Effector memory CD4-positive, alpha-beta T cell (primary cell): ENCODE data around the gene FBXL7.

Experiments used
- DNase-seq, 3 donors: peaks; one replicate each; pipeline ENCODE4 v3.0.0-alpha.2; 2020
- H3K27ac ChIP-seq: 2 replicates; pipeline ENCODE4 v1.7.0; 2013; ENCODE audit warnings: mild to moderate bottlenecking, low read length, moderate library complexity; ENCODE audit not compliant: insufficient read depth, poor library complexity, severe bottlenecking
- H3K27me3 ChIP-seq: replicated peaks from 2 replicates; pipeline ENCODE4 v1.7.0; 2013; ENCODE audit warnings: mild to moderate bottlenecking, low read length; ENCODE audit not compliant: insufficient read depth, control insufficient read depth, poor library complexity, severe bottlenecking
- H3K36me3 ChIP-seq: 2 replicates; pipeline ENCODE4 v1.7.0; 2013; ENCODE audit warnings: mild to moderate bottlenecking, low read length, moderate library complexity; ENCODE audit not compliant: control insufficient read depth, insufficient read depth
- H3K4me1 ChIP-seq: 2 replicates; pipeline ENCODE4 v1.7.0; 2013; ENCODE audit warnings: low read length, mild to moderate bottlenecking; ENCODE audit not compliant: control insufficient read depth, insufficient read depth, poor library complexity, severe bottlenecking
- H3K4me3 ChIP-seq: 2 replicates; pipeline ENCODE4 v1.7.0; 2013; ENCODE audit warnings: low read length, low read depth, mild to moderate bottlenecking; ENCODE audit not compliant: insufficient read depth, poor library complexity, severe bottlenecking
- H3K9me3 ChIP-seq: 2 replicates; pipeline ENCODE4 v1.7.0; 2013; ENCODE audit warnings: mild to moderate bottlenecking, low read length, moderate library complexity; ENCODE audit not compliant: control insufficient read depth

The FBXL7 gene

DNA sequence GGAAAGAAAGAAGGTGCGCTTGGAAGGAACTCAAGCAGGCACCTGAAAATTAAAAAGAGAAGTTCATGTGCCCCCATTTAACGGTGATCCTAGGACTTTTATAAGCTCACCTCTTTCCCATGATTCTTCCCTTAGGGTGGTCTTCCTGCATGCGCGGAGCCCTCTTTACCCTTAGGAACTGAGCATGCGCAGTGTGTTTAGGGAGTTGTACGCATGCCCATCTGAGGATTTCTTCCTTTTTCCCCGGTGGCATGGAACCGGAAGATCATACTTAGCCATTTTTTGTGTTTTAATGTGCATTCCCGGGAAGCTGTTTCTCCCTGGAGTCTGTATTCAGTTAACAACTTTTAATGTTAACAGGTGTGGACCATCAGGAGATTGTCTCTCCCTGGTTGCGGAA is 119.0 kb downstream of the FBXL7 start:
- Histone ChIP-seq H3K27ac (no peak overlapping the region), H3K27me3 (no peaks in the 10 kb centered on the region), H3K9me3 (peaks cover 3% of the 10 kb centered on the region), H3K36me3 (no peaks in the 10 kb centered on the region), H3K4me3 (no peak overlapping the region), H3K4me1 (no peaks in the 10 kb centered on the region)
- DNase-seq, result no peak

GRCh38 chr5:15620501-15620900 is 120.5 kb downstream of the FBXL7 start:
- H3K4me1 ChIP-seq, result no peaks in the 10 kb centered on the region
- no peak overlapping the region for H3K27ac ChIP-seq
- H3K9me3 ChIP-seq, result peaks cover 3% of the 10 kb centered on the region
- no peak overlapping the region for H3K4me3 ChIP-seq
- H3K36me3 ChIP-seq, result no peaks in the 10 kb centered on the region
- H3K27me3 ChIP-seq, result no peaks in the 10 kb centered on the region
- DNase-seq, result no peak

DNA sequence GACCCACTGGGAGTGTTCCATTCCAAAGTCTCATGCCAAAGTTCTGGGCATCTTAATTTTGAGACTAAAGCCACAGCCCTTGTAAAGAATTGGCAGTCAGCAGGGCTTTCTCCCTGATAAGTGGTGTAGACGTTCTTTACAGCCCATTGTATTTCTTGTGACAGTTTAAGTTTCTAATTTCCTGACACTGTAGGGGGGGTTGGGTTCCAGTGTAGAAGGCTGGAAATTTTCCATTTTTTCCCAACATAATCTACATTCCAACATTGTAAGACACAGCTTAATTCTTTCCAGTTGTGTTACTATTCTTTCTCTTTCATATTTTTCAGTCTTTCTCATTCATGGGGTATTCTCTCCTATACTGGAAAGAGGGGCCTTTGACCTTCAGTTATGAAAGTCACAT is 121.1 kb downstream of the FBXL7 start:
- Histone ChIP-seq H3K4me1 (no peaks in the 10 kb centered on the region), H3K4me3 (no peak overlapping the region), H3K9me3 (peaks cover 3% of the 10 kb centered on the region), H3K36me3 (no peaks in the 10 kb centered on the region), H3K27ac (no peak overlapping the region), H3K27me3 (no peaks in the 10 kb centered on the region)
- no peak for DNase-seq

GRCh38 chr5:15623794-15624193 is 123.8 kb downstream of the FBXL7 start:
- no peak overlapping the region for H3K4me3 ChIP-seq
- H3K4me1 ChIP-seq, result no peaks in the 10 kb centered on the region
- no peaks in the 10 kb centered on the region for H3K27me3 ChIP-seq
- H3K27ac ChIP-seq, result no peak overlapping the region
- H3K36me3 ChIP-seq, result no peaks in the 10 kb centered on the region
- H3K9me3 ChIP-seq, result peaks cover 3% of the 10 kb centered on the region
- no peak for DNase-seq

DNA sequence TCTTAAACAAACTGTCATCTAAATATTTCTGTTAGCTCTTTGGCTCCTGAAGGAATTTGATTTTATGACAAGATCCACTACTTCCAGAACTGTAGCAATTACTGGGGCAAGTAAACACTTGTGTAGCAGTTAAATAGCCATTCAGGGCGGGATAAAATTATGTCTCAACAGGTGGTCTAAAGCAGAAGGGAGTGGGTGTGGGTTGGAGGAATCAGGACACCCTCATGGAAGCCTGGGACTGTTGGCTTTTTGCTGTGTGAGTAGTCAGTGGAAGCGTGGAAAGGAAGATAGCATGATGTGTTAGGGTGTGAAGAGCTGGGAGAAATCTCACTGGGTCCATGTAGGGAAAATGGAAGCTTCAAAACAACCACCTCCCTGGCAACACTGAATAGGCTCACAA is 127.1 kb downstream of the FBXL7 start:
- Histone ChIP-seq H3K4me1 (no peaks in the 10 kb centered on the region), H3K27ac (no peak overlapping the region), H3K9me3 (no peaks in the 10 kb centered on the region), H3K36me3 (no peaks in the 10 kb centered on the region), H3K27me3 (no peaks in the 10 kb centered on the region), H3K4me3 (no peak overlapping the region)
- DNase-seq, result no peak

- no peaks in the 10 kb centered on the region for H3K36me3 ChIP-seq
- no peaks in the 10 kb centered on the region for H3K9me3 ChIP-seq
- H3K27me3 ChIP-seq, result no peaks in the 10 kb centered on the region
- no peak overlapping the region for H3K4me3 ChIP-seq
- no peak for DNase-seq
- H3K4me1 ChIP-seq, result no peaks in the 10 kb centered on the region
- H3K27ac ChIP-seq, result no peak overlapping the region
Measured at GRCh38 chr5:15627647-15628046, 127.7 kb downstream of the FBXL7 start.

GRCh38 chr5:15630441-15630840 is 130.5 kb downstream of the FBXL7 start:
- Histone ChIP-seq H3K36me3 (no peaks in the 10 kb centered on the region), H3K9me3 (no peaks in the 10 kb centered on the region), H3K4me1 (no peaks in the 10 kb centered on the region), H3K27ac (no peak overlapping the region), H3K27me3 (no peaks in the 10 kb centered on the region), H3K4me3 (no peak overlapping the region)
- no peak for DNase-seq

DNA sequence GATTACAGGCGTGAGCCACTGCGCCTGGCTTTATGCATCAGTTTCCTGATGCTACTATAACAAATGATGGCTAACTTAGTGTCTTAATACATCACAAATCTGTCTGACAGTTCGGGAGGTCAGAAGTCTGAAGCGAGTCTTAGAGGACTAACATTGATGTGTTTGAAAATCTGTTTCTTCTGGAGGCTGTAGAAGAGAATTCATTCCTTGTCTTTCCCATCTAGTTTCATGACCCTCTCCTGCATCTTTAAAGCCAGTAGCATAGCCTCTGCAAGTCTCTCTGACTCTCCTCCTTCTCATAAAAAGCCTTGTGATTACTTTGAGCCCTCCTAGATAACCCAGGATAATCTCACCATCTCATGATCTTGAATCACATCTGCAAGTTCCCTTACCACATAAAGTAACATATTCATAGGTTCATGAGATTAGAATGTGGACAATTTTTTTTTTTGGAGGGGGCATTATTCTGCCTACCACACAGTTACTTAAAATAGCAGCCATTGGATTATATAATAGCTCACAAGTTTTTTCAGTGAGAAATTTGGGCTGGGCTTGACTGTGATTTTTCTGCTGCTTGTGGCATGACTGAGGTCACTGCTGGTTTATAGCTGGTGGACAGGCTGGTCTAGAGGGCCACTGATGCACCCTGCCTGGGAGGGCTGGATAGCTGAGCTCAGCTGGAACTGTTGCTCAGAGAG is 134.8 kb downstream of the FBXL7 start:
- Histone ChIP-seq H3K27me3 (no peaks in the 10 kb centered on the region), H3K36me3 (no peaks in the 10 kb centered on the region), H3K9me3 (no peaks in the 10 kb centered on the region), H3K4me1 (no peaks in the 10 kb centered on the region), H3K4me3 (no peak overlapping the region), H3K27ac (no peak overlapping the region)
- DNase-seq, result no peak

GRCh38 chr5:15635289-15635616 is 135.3 kb downstream of the FBXL7 start:
- no peaks in the 10 kb centered on the region for H3K9me3 ChIP-seq
- no peak for DNase-seq

DNA sequence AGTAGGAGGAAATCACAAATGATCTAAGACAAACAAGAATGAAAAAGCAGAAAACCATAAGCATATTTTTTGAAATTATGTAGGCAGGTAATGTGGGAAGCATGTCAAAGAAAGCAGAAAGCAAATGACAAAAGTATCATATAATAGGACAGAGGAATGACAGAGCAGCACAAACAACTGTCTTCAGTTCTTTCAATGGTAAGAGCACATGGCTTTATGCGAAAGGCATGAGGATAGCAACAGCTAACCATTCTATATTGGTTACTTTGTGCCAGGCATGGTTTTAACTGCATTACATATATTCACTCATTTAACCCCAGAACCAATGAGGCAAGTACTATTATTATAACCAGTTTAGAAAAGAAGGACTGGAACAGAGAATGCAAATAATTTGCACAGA is 137.4 kb downstream of the FBXL7 start:
- H3K4me3 ChIP-seq, result no peak overlapping the region
- H3K9me3 ChIP-seq, result no peaks in the 10 kb centered on the region
- no peaks in the 10 kb centered on the region for H3K4me1 ChIP-seq
- H3K27me3 ChIP-seq, result no peaks in the 10 kb centered on the region
- no peak for DNase-seq
- H3K36me3 ChIP-seq, result no peaks in the 10 kb centered on the region
- no peak overlapping the region for H3K27ac ChIP-seq

More at GRCh38 chr5:15635289-15635616, 135.3 kb downstream of the FBXL7 start:
- Histone ChIP-seq H3K4me1 (no peaks in the 10 kb centered on the region), H3K4me3 (no peak overlapping the region), H3K27ac (no peak overlapping the region), H3K27me3 (no peaks in the 10 kb centered on the region), H3K36me3 (no peaks in the 10 kb centered on the region)
